GM21390 (cell line): ENCODE results near the gene ATG9B.
"Not testable (repeated sequence)": the region's sequence is repeated elsewhere in the genome, so short reads cannot be mapped to it uniquely, and the experiment has no call there.

ENCODE experiments used
- ATAC-seq: cut with Tn5 transposase; IDR thresholded peaks from one replicate; pipeline ENCODE4 v1.9.1; 2021; ENCODE audit not compliant: unreplicated experiment

The ATG9B gene

DNA sequence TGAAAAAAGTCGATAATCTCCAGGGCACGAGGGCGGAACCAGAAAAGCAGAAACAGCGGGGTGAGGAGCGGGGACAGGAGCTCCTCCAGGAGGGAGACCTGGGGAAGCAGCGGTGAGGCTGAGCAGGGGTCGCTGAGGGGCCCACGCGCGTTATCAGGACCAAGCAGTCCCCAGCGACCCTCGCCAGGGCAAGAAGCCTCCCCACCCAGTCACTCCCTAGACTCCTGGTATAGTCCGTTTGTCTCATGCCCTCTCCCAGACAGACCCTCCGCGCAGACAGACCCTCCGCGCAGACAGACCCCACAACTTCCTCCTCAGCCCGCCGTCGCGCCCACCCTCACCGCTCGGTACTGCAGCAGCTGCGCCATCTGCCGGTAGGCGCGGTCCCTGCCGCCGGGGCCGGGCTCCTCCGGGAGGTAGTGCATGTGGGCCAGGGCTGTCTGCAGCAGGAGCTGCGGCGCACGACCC lies 6.3 kb downstream of the ATG9B start:
- ATAC-seq: peak; percentile 70

DNA sequence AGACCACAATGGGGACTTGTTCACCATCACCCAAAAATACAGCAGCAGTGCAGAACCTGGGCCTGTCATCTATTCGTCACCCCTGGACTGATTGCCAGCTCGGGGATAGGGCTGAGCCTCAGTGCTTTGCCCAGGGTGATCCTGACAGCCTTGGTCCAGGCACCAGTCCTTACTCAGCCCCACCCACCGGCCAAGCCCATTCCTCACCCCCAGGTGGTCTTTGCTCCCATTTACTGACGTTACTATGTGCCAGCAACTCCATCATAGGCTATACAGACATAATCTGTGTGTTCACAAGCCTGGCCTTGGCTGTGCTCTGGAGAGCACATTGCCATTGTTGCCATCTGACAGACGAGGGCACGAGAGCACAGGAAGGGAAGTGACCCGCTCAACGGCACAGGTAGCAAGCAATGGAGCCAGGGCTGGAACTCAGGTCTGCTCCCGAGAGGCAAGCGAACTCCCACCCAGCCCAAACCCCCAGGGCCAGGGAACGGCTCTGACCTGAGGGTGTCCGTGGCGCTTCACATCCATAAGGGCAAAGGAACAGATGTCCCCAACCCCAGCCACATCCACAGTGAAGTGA lies 6.8 kb downstream of the ATG9B start:
- no peak for ATAC-seq

DNA sequence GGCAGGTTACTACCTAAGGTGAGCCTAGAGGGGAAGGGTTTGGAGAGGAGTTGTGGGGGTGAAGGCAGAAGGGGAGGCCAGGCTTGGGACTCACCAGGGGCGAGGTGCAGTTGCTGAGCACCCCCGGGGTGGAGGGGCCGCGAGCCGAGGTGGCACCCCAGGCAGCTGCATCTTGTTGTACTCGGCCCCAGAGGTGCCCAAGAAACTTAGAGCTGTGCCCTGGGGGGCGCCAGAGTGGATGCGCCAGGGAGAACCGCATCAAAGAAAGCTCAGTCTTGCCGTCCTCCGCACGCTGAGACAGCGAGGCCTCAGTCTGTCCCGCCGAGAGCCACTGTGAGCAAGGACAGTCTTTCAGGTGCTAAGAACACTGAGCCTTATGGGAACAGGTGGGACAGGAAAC lies 7.4 kb downstream of the ATG9B start:
- ATAC-seq: no peak

DNA sequence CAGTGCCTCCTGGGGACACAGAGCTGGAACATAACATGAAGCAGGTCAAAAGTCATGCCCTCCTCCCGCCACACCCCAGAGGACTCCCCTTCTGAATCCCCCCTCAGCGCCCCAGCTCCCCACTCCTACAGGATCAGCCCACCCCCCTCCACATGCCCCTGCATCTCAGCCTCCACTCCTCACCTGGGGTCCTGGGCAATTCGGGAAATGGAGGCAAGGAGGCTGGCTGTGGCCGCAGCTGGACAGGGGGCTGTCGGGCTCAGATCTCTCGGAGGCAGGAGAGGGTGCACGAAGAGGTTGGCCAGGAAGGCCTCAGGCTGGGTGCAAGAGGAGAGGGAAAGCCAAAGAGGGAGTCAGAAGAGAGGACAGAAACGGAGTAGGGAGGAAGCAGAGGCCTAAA lies 7.8 kb downstream of the ATG9B start:
- no peak for ATAC-seq

DNA sequence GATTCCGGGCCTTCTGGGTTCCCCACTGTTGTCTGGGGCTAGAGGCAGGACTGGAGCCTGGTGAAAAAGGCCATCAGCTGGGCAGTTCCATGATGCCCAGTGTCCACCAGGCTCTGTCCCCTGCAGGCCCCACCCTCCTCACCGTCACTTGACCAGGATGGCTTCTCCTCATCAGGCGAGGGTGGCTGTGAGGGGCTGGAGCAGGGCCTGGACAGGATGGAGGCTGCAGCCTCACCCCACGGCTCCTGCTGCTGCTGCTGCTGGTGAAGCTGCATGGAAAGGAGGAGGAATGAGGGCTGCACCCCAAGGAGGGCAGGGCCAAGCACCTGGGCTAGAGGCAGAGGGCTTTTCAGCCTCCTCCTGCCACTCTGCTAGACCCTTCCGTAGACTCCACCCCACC lies 8.3 kb downstream of the ATG9B start:
- no peak for ATAC-seq

DNA sequence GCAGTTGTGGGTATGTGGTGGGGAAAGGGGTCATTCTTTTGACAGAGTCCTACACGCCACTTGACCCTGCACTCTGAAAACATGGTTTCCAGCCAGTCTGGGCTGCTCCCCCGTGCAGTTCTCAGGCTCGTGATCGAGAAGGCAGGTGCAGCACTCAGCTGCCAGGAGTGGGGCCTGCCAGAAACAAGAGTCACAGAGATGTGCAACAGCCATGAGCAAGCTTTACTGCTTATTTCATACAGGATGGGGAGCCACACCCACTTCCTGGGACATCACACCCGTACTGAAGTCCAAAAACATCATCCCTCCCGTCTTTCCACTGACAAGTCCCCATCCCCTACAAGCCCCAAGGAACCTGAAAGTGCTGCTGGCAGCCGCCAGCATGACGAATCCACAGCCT lies 9.3 kb downstream of the ATG9B start:
- no peak for ATAC-seq

DNA sequence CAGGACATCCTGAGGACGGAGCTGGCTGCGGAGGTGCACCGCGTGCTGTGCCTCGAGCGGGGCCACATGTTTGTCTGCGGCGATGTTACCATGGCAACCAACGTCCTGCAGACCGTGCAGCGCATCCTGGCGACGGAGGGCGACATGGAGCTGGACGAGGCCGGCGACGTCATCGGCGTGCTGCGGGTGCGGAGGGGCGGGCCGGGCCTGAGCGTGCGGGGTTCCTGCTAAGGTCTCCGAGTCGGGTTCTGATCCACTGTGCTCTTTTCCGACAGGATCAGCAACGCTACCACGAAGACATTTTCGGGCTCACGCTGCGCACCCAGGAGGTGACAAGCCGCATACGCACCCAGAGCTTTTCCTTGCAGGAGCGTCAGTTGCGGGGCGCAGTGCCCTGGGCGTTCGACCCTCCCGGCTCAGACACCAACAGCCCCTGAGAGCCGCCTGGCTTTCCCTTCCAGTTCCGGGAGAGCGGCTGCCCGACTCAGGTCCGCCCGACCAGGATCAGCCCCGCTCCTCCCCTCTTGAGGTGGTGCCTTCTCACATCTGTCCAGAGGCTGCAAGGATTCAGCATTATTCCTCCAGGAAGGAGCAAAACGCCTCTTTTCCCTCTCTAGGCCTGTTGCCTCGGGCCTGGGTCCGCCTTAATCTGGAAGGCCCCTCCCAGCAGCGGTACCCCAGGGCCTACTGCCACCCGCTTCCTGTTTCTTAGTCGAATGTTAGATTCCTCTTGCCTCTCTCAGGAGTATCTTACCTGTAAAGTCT lies 10.4 kb downstream of the ATG9B start:
- ATAC-seq: peak; percentile 41

DNA sequence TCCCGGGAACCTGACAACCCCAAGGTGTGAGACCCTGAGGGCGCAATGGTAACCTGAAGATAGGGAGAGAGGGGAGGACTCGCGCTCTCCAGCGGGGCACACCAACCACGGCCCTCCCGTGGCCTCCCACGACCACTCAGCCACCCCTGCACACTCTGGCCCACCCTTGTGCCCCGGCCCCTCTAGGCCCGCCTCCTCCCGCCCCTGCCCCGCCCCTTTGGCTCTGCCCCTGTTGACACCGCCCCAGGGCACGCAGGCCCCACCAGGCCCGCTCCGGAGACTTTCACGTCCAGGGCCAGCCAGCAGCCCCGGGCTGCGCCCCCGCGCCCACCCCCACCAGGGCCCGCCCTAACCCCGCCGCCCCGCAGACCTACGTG lies 10.9 kb downstream of the ATG9B start:
- ATAC-seq: peak; percentile 4

DNA sequence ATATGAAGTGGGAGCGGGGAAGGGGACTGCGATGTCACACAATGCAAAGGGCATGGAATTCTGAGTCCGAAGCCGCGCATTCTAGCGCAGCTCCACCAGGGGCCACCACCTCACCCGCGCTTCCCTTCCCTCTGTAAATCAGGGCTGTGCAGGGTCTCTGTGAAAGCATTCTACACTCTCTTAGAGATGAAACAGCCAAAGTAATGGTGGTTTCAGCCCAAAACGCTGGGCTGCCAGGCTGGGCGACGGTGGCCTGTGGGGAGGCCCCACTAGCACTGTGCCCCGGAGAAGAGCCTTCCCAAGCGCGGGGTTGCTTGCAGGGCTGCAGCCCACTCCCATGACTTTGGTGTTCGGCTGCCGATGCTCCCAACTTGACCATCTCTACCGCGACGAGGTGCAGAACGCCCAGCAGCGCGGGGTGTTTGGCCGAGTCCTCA lies 11.4 kb downstream of the ATG9B start:
- ATAC-seq: no peak

DNA sequence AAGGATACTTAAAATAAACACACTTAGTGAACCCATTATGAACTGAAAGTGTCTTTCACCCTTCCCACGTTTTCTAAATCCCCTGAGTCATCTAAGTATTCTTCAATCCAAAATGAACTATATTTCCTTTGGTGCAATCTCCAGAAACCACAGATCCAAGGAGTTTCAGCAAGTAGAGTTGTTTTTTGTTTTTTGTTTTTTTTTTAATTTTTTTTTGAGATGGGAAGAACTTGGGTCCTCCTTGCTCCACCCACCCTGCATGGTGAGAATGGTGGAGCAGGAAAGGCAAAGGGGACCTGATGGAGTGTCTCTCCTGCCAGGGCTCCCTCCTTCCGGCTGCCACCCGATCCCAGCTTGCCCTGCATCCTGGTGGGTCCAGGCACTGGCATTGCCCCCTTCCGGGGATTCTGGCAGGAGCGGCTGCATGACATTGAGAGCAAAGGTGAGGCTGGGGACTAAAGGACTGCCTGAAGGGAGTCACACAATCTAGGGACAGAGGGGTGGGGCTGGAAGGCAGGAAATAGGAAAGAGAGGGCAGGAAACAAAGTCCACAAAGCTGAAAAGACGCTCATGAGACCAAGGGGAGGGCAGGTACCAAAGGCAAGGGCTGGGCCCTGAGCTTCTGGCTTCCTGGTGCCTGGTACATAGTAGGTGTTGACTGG lies 12.1 kb downstream of the ATG9B start:
- ATAC-seq: no peak

DNA sequence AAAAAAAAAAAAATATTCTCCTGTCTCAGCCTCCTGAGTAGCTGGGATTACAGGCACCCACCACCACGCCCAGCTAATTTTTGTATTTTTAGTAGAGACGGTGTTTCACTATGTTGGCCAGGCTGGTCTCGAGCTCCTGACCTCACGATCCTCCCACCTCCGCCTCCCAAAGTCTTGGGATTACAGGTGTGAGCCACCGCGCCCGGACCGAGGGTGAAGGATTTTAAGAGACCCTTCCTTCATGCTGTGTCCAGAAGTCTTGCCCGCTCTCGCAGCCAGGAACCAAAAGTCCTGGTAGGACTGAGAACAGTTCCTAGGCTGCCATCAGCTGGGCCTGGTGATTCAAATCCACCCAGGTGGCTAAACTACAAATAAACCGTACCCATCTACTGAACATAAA lies 12.7 kb downstream of the ATG9B start:
- not testable (repeated sequence) for ATAC-seq

DNA sequence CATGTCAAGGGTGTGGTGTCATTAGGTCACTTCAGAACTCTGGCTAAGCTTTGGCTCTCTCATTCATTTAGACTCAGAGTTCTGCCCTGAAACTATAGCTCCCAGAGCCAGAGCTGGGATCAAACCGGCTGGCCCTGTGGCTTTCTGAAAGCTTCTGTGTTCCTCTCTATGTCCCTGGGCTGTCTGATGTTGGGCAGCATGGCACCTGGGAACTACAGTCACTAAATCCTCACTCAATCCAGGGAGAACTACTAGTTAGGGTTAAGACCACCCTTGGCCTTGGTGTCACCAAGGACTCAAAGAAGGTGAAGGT lies 13.2 kb downstream of the ATG9B start:
- ATAC-seq: no peak

DNA sequence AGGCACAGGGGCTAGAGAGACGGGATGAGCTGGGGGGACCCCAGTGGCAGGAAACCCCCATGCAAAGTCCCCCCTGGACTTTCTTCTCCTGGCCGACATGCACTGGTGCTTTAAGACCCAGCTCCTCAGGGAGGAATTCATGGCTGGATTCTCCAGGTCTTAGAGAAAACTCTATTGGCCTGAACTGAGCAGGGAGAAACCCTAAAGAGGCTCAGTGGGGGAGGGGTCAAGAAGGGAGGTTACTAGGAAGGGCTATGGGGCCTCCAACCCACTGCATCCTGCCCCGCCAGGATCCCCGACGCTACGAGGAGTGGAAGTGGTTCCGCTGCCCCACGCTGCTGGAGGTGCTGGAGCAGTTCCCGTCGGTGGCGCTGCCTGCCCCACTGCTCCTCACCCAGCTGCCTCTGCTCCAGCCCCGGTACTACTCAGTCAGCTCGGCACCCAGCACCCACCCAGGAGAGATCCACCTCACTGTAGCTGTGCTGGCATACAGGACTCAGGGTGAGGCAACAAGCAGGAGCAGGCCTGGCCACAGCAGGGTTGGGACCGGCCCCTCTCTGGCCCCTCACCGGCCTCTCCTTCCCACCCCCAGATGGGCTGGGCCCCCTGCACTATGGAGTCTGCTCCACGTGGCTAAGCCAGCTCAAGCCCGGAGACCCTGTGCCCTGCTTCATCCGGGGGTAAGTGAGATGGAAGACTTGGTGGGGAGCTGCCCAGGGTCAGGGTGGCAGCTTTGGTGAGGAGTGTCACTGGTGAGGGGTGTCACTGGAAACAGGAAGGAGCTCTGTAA lies 13.8 kb downstream of the ATG9B start:
- no peak for ATAC-seq

DNA sequence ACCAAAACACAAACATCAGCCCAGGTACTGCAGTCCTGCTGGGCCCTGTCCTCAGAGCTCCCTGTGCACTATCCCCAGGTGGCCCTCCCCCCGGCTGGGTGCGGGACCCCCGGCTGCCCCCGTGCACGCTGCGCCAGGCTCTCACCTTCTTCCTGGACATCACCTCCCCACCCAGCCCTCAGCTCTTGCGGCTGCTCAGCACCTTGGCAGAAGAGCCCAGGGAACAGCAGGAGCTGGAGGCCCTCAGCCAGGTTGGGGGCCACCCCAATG lies 14.3 kb downstream of the ATG9B start:
- no peak for ATAC-seq

DNA sequence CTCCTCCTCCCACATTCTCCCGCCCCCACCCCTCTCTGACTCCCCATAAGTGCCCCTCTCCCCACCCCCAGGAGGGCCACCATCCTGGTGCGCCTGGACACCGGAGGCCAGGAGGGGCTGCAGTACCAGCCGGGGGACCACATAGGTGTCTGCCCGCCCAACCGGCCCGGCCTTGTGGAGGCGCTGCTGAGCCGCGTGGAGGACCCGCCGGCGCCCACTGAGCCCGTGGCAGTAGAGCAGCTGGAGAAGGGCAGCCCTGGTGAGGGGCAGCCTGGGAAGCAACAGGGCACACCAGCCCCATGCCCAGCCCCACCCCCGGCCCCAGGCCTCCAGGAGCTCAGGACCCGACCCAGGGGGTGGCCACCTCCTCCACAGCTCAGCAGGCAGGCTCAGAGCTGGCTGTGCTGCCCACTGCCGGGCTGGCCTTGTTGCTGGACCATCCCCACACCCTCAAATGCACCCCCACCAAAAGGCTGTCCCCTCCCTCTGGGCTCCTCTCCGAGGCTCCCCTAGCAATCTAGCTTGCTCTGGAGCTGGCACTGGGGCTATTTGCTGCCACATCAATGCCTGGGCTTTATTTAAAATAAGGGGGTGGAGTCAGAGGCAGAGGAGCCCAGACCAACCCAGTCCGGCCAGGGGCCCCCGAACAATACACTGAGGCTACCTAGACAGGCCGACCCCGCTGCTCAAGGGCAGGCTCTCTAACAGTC lies 14.8 kb downstream of the ATG9B start:
- ATAC-seq: no peak

DNA sequence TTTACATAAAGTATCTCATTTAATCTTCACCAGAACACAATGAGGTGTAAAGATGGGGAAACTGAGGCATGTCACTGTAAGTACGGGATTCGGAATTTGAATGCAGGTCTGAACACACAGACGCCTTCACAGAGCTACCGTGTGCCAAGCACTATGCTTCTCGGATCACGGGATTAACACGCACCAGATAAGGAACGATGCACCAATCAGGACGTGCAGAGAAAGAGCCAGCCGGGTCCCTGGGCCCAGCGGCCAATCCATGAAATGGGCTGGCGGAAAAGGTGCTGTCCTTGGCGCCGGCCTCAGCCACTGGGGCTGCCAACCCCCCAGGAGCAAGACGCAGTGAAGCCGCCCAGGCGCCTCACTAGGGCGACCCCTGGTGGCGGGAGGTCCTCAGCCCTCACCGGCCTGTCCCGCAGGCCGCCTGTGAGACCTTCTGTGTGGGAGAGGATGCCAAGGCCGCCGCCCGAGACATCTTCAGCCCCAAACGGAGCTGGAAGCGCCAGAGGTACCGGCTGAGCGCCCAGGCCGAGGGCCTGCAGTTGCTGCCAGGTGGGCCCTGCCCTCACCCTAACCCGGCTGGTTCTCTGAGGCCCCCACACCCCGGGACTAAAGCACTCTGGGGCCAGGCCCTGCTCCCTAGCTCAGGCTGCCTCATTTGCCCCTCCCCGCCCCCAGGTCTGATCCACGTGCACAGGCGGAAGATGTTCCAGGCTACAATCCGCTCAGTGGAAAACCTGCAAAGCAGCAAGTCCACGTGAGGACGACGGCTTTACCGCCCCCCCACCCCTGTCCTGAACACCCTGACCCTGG lies 15.6 kb downstream of the ATG9B start:
- ATAC-seq: no peak

DNA sequence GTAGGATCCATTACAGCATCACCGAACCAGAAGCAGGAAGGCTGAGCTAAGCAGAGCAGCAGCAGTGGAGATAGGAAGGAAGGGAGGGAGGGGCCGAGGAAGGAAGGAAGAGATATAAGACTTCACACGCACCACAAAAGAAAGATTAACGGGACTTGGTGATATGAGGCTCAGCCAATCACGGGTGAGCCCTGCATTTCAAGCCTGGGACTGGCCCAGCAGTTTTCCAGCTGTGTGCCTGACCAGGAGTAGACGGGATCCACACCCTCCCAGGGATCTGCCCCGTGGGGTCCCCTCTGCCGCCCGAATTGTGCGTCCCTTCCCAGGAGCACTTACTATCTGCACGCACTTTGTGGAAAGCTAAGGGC lies 16.2 kb downstream of the ATG9B start:
- ATAC-seq: no peak

DNA sequence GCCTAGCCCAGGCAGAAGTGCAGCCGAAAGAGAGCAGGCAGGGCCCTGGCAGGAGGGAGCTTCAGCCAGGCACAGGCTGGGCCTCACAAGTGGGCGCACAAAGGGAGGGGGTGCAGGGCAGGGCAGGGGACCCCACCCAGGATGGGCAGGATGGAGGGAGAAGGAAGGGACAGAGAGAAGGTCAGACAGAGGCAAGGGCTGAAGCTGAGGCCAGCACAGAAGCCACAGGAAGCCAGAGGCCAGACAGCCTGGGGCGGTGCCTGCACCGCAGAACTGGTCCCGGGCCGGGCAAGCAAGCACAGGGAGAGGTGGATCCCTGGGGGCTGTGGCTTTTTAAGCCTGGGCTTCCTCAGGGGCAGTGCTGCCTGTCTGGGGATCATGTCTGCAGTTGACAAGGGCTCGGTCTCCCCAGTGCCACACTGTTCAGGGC lies 16.8 kb downstream of the ATG9B start:
- ATAC-seq: no peak

DNA sequence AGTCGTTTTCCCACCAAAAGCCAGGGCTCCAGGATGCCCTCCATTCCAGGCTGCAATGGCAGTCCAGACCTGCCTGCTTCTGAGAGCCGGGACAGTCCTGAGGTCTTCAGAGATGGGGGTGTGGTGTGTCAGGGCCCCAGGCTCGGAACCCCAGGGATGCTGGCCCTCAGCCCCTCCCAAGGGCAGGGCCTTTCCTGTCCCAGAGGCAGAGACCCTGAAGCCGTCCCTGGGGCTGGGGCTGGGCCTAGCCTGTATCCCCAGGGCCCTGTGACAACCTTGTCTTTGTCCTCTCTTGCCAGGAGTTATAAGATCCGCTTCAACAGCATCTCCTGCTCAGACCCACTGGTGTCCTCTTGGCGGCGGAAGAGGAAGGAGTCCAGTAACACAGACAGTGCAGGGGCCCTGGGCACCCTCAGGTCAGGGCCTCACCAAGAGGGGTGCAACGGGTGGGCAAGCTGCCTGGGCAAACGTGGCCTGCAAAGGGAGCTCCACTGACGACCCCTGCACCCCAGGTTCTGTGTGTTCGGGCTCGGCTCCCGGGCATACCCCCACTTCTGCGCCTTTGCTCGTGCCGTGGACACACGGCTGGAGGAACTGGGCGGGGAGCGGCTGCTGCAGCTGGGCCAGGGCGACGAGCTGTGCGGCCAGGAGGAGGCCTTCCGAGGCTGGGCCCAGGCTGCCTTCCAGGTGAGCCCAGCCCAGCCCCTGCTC lies 17.5 kb downstream of the ATG9B start:
- no peak for ATAC-seq

DNA sequence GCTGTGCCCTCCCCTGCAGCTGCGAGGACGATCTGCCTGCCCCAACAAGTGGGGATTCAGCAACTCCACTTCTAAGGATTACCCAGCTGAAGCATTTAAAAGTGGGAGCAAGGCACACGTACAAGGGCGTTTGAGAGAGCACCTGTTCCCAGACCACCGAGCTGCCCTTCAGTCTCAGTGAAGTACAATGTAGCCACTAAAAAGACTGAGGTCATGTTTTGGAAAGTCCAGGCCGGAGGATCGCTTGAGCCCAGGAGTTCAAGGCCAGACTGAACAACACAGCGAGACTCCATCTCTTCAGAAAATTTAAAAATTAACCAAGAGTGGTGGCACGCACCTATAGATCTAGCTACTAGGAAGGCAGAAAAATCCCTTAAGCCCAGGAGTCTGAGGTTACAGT lies 18.7 kb downstream of the ATG9B start:
- no peak for ATAC-seq
